Activated B cell treated with CpG ODN at 0.5 μM for 24 hours (primary cell): ENCODE data around the gene TNNI2. TPM values are rescaled to one million over a fixed set of nuclear protein-coding genes. Genes with fewer than 3 reads are reported as not detected.

Source experiments
- ATAC-seq: fragments of 200-7000 bp; cut with Tn5 transposase; one replicate; pipeline ENCODE4 v1.10.0; 2021; ENCODE audit warnings: low read depth, mild to moderate bottlenecking, moderate library complexity
- CTCF ChIA-PET: fragments of 350-600 bp; sonication (Branson Sonifier 250); formaldehyde crosslinking; loops from one replicate; lab custom pipeline; 2021; ENCODE audit warnings: antibody characterized with exemption; lab: Charles Lee
- POLR2A ChIA-PET: fragments of 350-600 bp; sonication (Branson Sonifier 250); formaldehyde crosslinking; loops from one replicate; lab custom pipeline; 2021; ENCODE audit warnings: antibody characterized with exemption; lab: Charles Lee
- DNase-seq: peaks from one replicate; pipeline ENCODE4 v3.0.0; 2022
- H3K27ac Mint-ChIP-seq: one replicate; pipeline ENCODE4 v1.8.0; 2020; ENCODE audit warnings: mixed read lengths
- H3K27me3 Mint-ChIP-seq: one replicate; pipeline ENCODE4 v1.8.0; 2021; ENCODE audit warnings: mixed read lengths
- H3K36me3 Mint-ChIP-seq: one replicate; pipeline ENCODE4 v1.8.0; 2021; ENCODE audit warnings: low read depth, mixed read lengths
- H3K4me1 Mint-ChIP-seq: one replicate; pipeline ENCODE4 v1.8.0; 2021; ENCODE audit warnings: mixed read lengths
- H3K4me3 Mint-ChIP-seq: one replicate; pipeline ENCODE4 v1.8.0; 2020; ENCODE audit warnings: mild to moderate bottlenecking, mixed read lengths
- H3K9me3 Mint-ChIP-seq: one replicate; pipeline ENCODE4 v1.8.0; 2020; ENCODE audit warnings: mixed read lengths
- CTCF ChIP-seq: fragments of 200-600 bp; IDR thresholded peaks from one replicate; pipeline ENCODE4 v1.8.0; 2022; ENCODE audit warnings: antibody characterized with exemption, mild to moderate bottlenecking
- intact Hi-C: fragments of 100-400 bp; cut with micrococcal nuclease; formaldehyde crosslinking; loops from one replicate; pipeline ENCODE4 v1.15.1; 2024
- total RNA-seq: library from RNA; stranded (reverse); gene quantifications from 2 replicates; pipeline ENCODE4 v1.2.3, GENCODE V29; 2022

TNNI2 gene
- total RNA-seq, 1 donor from 2014 or later = 1.0 TPM

- intact Hi-C loops = no loop called here
- Mint-ChIP-seq H3K27me3 (no peaks in the 10 kb centered on the region), H3K4me1 (peaks cover 25% of the 10 kb centered on the region)
Observed at GRCh38 chr11:1887451-1888346, 48.9 kb downstream of the TNNI2 start.

GRCh38 chr11:1888347-1888753 is 49.6 kb downstream of the TNNI2 start:
- ChIA-PET POLR2A (no interaction called here), CTCF (no interaction called here)
- Mint-ChIP-seq H3K27ac (no peak overlapping the region), H3K36me3 (peaks cover 10% of the 10 kb centered on the region), H3K9me3 (no peaks in the 10 kb centered on the region), H3K4me1 (peaks cover 25% of the 10 kb centered on the region), H3K4me3 (no peak overlapping the region), H3K27me3 (no peaks in the 10 kb centered on the region)
- DNase-seq (no peak), ATAC-seq (no peak)
- intact Hi-C loops = no loop called here
- TF ChIP-seq CTCF = no peak

More at GRCh38 chr11:1887451-1888346, 48.9 kb downstream of the TNNI2 start:
- ChIA-PET POLR2A (no interaction called here), CTCF (no interaction called here)
- Mint-ChIP-seq H3K9me3 (no peaks in the 10 kb centered on the region), H3K4me3 (no peak overlapping the region), H3K36me3 (peaks cover 11% of the 10 kb centered on the region), H3K27ac (no peak overlapping the region)
- DNase-seq (no peak), ATAC-seq (no peak)
- TF ChIP-seq CTCF = no peak

GRCh38 chr11:1888811-1889210 is 50.0 kb downstream of the TNNI2 start:
- CTCF ChIA-PET = no interaction called here
- no peak for TF ChIP-seq CTCF
- intact Hi-C loops = no loop called here
- POLR2A ChIA-PET = no interaction called here
- Mint-ChIP-seq H3K4me1 (peaks cover 29% of the 10 kb centered on the region), H3K36me3 (peaks cover 10% of the 10 kb centered on the region), H3K27me3 (no peaks in the 10 kb centered on the region), H3K27ac (peak overlapping the region; percentile 76), H3K9me3 (no peaks in the 10 kb centered on the region), H3K4me3 (no peak overlapping the region)
- DNase-seq = no peak
- ATAC-seq = no peak

- Mint-ChIP-seq H3K4me1 (peaks cover 29% of the 10 kb centered on the region), H3K4me3 (no peak overlapping the region), H3K36me3 (peaks cover 10% of the 10 kb centered on the region), H3K27ac (no peak overlapping the region), H3K27me3 (no peaks in the 10 kb centered on the region), H3K9me3 (no peaks in the 10 kb centered on the region)
- peak; percentile 36 for ATAC-seq
- DNase-seq = no peak
- intact Hi-C loops = no loop called here
- ChIA-PET POLR2A (no interaction called here), CTCF (no interaction called here)
- TF ChIP-seq CTCF = no peak
Observed at GRCh38 chr11:1889224-1889930, 50.6 kb downstream of the TNNI2 start.
